BLaER1 (cell line): ENCODE measurements around the gene GJC2.
"Not testable (repeated sequence)": the region's sequence is repeated elsewhere in the genome, so short reads cannot be mapped to it uniquely, and the experiment has no call there.

Experiments used
- H3K27ac ChIP-seq: shearing (Covaris generic); formaldehyde crosslinking; 2 replicates; pipeline ENCODE4 v1.8.1; 2022
- H3K27me3 ChIP-seq: shearing (Covaris generic); formaldehyde crosslinking; 2 replicates; pipeline ENCODE4 v1.8.1; 2022
- H3K36me3 ChIP-seq: shearing (Covaris generic); formaldehyde crosslinking; 2 replicates; pipeline ENCODE4 v1.8.1; 2022
- H3K4me1 ChIP-seq: shearing (Covaris generic); formaldehyde crosslinking; 2 replicates; pipeline ENCODE4 v1.8.1; 2022
- H3K4me2 ChIP-seq: shearing (Covaris generic); formaldehyde crosslinking; 2 replicates; pipeline ENCODE4 v1.8.1; 2022
- H3K4me3 ChIP-seq: shearing (Covaris generic); formaldehyde crosslinking; 2 replicates; pipeline ENCODE4 v1.8.1; 2022
- H3K9ac ChIP-seq: shearing (Covaris generic); formaldehyde crosslinking; 2 replicates; pipeline ENCODE4 v1.8.1; 2022
- H3K9me3 ChIP-seq: shearing (Covaris generic); formaldehyde crosslinking; 2 replicates; pipeline ENCODE4 v1.8.1; 2022
- H4K20me1 ChIP-seq: shearing (Covaris generic); formaldehyde crosslinking; 2 replicates; pipeline ENCODE4 v1.8.1; 2022
- Cebpa-rat ChIP-seq: shearing (Covaris generic); IDR thresholded peaks from 2 replicates; pipeline ENCODE4 v1.8.1; 2022

Gene GJC2

GRCh38 chr1:228171221-228171891 is 21.6 kb downstream of the GJC2 start:
- TF ChIP-seq Cebpa-rat = no peak
- Histone ChIP-seq H3K4me3 (no peak overlapping the region), H3K36me3 (peaks cover 10% of the 10 kb centered on the region; the same call in 1 of the 2 replicates), H3K4me2 (no peak overlapping the region), H3K27ac (no peak overlapping the region; the same call in 1 of the 2 replicates), H3K4me1 (peaks cover 43% of the 10 kb centered on the region), H4K20me1 (peaks cover 45% of the 10 kb centered on the region), H3K9me3 (no peaks in the 10 kb centered on the region), H3K27me3 (no peaks in the 10 kb centered on the region), H3K9ac (no peak overlapping the region)

GRCh38 chr1:228172591-228173527 is 23.1 kb downstream of the GJC2 start:
- Histone ChIP-seq H3K27me3 (no peaks in the 10 kb centered on the region), H3K4me2 (no peak overlapping the region), H3K9ac (peak overlapping the region; percentile 4; the same call in 1 of the 2 replicates), H3K9me3 (no peaks in the 10 kb centered on the region), H3K4me1 (peaks cover 49% of the 10 kb centered on the region), H3K4me3 (no peak overlapping the region), H4K20me1 (peaks cover 60% of the 10 kb centered on the region), H3K27ac (0 out of 2 replicates have a peak overlapping the region, but pooled peaks have one; percentile 9), H3K36me3 (peaks cover 10% of the 10 kb centered on the region; the same call in 1 of the 2 replicates)
- TF ChIP-seq Cebpa-rat = no peak

- H3K9me3 ChIP-seq, H3K36me3 ChIP-seq, H3K4me3 ChIP-seq, H3K27ac ChIP-seq, H3K4me2 ChIP-seq, H3K9ac ChIP-seq, H3K27me3 ChIP-seq: not testable (repeated sequence)
- H4K20me1 ChIP-seq = peaks cover 62% of the 10 kb centered on the region
- H3K4me1 ChIP-seq = peaks cover 57% of the 10 kb centered on the region
Observed at GRCh38 chr1:228173528-228174481, 24.1 kb downstream of the GJC2 start.

DNA sequence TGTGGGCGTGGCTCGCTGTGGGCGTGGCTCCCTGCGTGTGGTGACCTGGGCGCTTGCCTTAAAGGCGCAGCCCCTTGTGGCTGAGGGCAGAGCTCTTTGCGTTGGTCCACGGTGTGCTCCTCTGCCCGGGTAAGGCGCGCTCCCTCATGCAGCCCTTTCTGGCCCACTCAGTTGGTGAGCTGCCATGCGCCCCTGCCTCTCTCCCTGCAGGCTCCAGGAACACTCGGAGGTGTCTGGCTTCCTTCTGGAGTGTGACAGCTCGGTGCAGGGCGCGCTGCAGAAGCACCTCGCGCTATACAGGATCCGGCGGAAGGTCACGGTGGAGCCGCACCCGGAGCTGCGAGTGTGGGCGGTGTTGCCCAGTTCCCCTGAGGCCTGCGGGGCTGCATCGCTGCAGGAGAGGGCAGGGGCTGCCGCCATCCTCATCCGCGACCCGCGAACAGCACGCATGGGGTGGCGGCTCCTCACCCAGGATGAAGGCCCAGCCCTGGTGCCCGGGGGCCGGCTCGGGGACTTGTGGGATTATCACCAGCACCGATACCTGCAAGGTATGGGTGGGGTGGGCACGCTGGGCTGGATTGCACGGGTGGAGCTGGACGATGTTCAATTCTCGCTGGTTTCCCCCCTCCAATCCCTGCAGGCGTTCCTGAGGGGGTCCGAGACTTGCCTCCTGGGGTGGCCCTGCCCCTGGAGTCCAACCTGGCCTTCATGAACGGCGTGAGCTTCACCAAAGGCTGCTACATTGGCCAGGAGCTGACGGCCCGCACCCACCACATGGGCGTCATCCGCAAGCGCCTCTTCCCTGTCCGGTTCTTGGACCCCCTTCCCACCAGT is 25.0 kb downstream of the GJC2 start:
- no peak for TF ChIP-seq Cebpa-rat
- Histone ChIP-seq H3K4me2 (peak overlapping the region; percentile 93), H3K27ac (peak overlapping the region; percentile 69), H3K9ac (peak overlapping the region; percentile 36; the same call in 1 of the 2 replicates), H3K4me3 (no peak overlapping the region), H3K36me3 (peaks cover 10% of the 10 kb centered on the region; the same call in 1 of the 2 replicates), H4K20me1 (peaks cover 62% of the 10 kb centered on the region), H3K9me3 (no peaks in the 10 kb centered on the region), H3K4me1 (peaks cover 57% of the 10 kb centered on the region), H3K27me3 (no peaks in the 10 kb centered on the region)

DNA sequence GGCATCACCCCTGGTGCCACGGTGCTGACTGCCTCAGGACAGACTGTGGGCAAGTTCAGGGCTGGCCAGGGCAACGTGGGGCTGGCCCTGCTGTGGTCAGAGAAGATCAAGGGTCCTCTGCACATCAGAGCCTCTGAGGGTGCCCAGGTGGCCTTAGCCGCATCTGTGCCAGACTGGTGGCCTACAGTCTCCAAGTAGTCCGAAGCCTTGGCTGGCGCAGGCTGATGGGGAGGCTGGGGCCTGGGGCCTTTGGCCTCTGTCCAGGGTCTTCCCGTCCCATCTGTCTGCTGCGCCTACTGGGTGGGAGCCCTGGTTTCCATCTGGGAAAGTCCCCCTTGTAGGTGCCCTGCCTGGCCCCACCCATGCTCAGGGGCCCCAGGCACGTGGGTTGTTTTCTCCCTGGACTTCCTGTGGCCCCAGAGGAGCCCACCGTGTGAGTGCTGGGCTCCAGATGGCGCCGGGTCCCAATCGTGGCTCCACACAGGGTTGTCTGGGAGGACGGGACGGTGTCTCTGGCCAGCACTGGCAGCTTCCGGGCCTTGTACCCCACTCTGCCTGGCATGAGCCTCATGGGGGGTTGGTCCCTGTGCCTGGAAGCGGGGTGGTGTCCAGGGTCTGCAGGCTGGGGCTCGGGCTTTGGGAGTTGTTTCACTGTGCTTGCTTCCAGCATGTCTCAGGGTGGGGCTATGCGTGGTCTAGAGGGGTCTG is 25.7 kb downstream of the GJC2 start:
- TF ChIP-seq Cebpa-rat = no peak
- no peaks in the 10 kb centered on the region for H3K9me3 ChIP-seq
- peaks cover 10% of the 10 kb centered on the region; the same call in 1 of the 2 replicates for H3K36me3 ChIP-seq
- peak overlapping the region; percentile 23; the same call in 1 of the 2 replicates for H3K4me3 ChIP-seq
- H3K9ac ChIP-seq = peak overlapping the region; percentile 36; the same call in 1 of the 2 replicates
- H3K27me3 ChIP-seq = no peaks in the 10 kb centered on the region
- H3K4me1 ChIP-seq = peaks cover 57% of the 10 kb centered on the region
- peak overlapping the region; percentile 69 for H3K27ac ChIP-seq
- H3K4me2 ChIP-seq = peak overlapping the region; percentile 93
- H4K20me1 ChIP-seq = peaks cover 61% of the 10 kb centered on the region

- Histone ChIP-seq H3K4me1 (peaks cover 57% of the 10 kb centered on the region), H3K9me3 (no peaks in the 10 kb centered on the region), H3K36me3 (peaks cover 10% of the 10 kb centered on the region; the same call in 1 of the 2 replicates), H4K20me1 (peaks cover 57% of the 10 kb centered on the region), H3K27me3 (no peaks in the 10 kb centered on the region), H3K9ac (peak overlapping the region; percentile 36; the same call in 1 of the 2 replicates), H3K4me2 (peak overlapping the region; percentile 93), H3K4me3 (peak overlapping the region; percentile 23; the same call in 1 of the 2 replicates), H3K27ac (peak overlapping the region; percentile 69)
- TF ChIP-seq Cebpa-rat = no peak
Observed at GRCh38 chr1:228176024-228176395, 26.3 kb downstream of the GJC2 start.

- Histone ChIP-seq H3K36me3 (peaks cover 10% of the 10 kb centered on the region; the same call in 1 of the 2 replicates), H3K9ac (no peak overlapping the region; the same call in 1 of the 2 replicates), H3K4me3 (no peak overlapping the region), H3K27ac (peak overlapping the region; percentile 69; the same call in 1 of the 2 replicates), H3K27me3 (no peaks in the 10 kb centered on the region), H3K4me2 (peak overlapping the region; percentile 93), H4K20me1 (peaks cover 53% of the 10 kb centered on the region), H3K9me3 (no peaks in the 10 kb centered on the region), H3K4me1 (peaks cover 55% of the 10 kb centered on the region)
- no peak for TF ChIP-seq Cebpa-rat
Observed at GRCh38 chr1:228176461-228177182, 26.9 kb downstream of the GJC2 start.
